Endothelial cell of umbilical vein (primary cell): ENCODE results near the gene CPEB1.

Source experiments
- CTCF ChIP-seq, 2 donors: IDR thresholded peaks; 1 replicate in 1 of 2; 2 replicates in 1 of 2; pipeline ENCODE4 v1.5.1; 2011; ENCODE audit warnings: low read length in 2 of 2, mild to moderate bottlenecking in 2 of 2, moderate library complexity in 2 of 2, control low read depth in 1 of 2, inconsistent platforms in 1 of 2, low read depth in 1 of 2; ENCODE audit not compliant: insufficient read depth in 1 of 2; ENCODE audit errors: extremely low read depth in 1 of 2
- EZH2 ChIP-seq: IDR thresholded peaks from 2 replicates; pipeline ENCODE4 v1.6.1; 2012; ENCODE audit warnings: borderline replicate concordance, low read depth, mild to moderate bottlenecking, moderate library complexity, low read length, inconsistent platforms; ENCODE audit not compliant: severe bottlenecking
- FOS ChIP-seq: IDR thresholded peaks from 2 replicates; pipeline ENCODE4 v1.6.1; 2011; ENCODE audit warnings: mild to moderate bottlenecking, low read length, moderate library complexity, borderline replicate concordance; ENCODE audit not compliant: insufficient read depth
- GATA2 ChIP-seq: IDR thresholded peaks from 2 replicates; pipeline ENCODE4 v1.7.0; 2011; ENCODE audit warnings: low read depth, mild to moderate bottlenecking, moderate library complexity, mixed read lengths, low read length; ENCODE audit not compliant: insufficient read length, insufficient read depth
- JUN ChIP-seq: IDR thresholded peaks from 2 replicates; pipeline ENCODE4 v1.6.1; 2011; ENCODE audit warnings: borderline replicate concordance, low read depth; ENCODE audit not compliant: insufficient read length, insufficient read depth
- MYC ChIP-seq: IDR thresholded peaks from one replicate; pipeline ENCODE4 v1.6.1; 2011; ENCODE audit warnings: mild to moderate bottlenecking, low read depth, low read length
- POLR2A ChIP-seq: IDR thresholded peaks from 2 replicates; pipeline ENCODE4 v1.6.1; 2012; ENCODE audit warnings: low read depth, mild to moderate bottlenecking, control low read depth, low read length
- POLR2AphosphoS5 ChIP-seq: IDR thresholded peaks from 2 replicates; pipeline ENCODE4 v1.6.1; 2012; ENCODE audit warnings: low read depth, mild to moderate bottlenecking, control low read depth, low read length, moderate library complexity; ENCODE audit not compliant: insufficient read depth
- TF ChIP-seq, protein P1 (sequence below): IDR thresholded peaks from 2 replicates; pipeline ENCODE4 v1.6.1; 2011; ENCODE audit not compliant: insufficient read depth, insufficient read length

- no peak for TF ChIP-seq CTCF (IDR thresholded peaks at IDR 0.05; ENCODE audit: extremely low read depth in 1 of 2, insufficient read depth in 1 of 2, low read depth in 1 of 2, low read length in 2 of 2)
- TF ChIP-seq EZH2: no peak
- no peak for TF ChIP-seq POLR2AphosphoS5
- TF ChIP-seq POLR2A: no peak
- TF ChIP-seq, protein P1, sequence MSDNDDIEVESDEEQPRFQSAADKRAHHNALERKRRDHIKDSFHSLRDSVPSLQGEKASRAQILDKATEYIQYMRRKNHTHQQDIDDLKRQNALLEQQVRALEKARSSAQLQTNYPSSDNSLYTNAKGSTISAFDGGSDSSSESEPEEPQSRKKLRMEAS: no peak
- TF ChIP-seq MYC: no peak
- no peak for TF ChIP-seq FOS
- no peak for TF ChIP-seq GATA2
- TF ChIP-seq JUN: no peak
These were observed 22.7 kb downstream of the CPEB1 start for GRCh38 chr15:82624438-82624837.
